Liver (tissue), 9 donors: ENCODE data around the gene CBX8. TPM values are rescaled to one million over a fixed set of nuclear protein-coding genes. Genes with fewer than 3 reads are reported as not detected.

Experiments
- DNase-seq: peaks from one replicate; pipeline ENCODE4 v3.0.0-alpha.2; 2017; ENCODE audit warnings: low spot score
- H3K27ac ChIP-seq, 2 donors: one replicate each; pipeline ENCODE4 v1.7.0; 2013; ENCODE audit warnings: inconsistent platforms in 2 of 2, low read length in 2 of 2, control low read depth in 1 of 2, low read depth in 1 of 2, mild to moderate bottlenecking in 1 of 2
- H3K27me3 ChIP-seq, 4 donors: one replicate each; pipeline versions ENCODE4 v1.6.1 to v1.7.0; 2013; ENCODE audit warnings: low read length in 3 of 4, inconsistent platforms in 1 of 4, mild to moderate bottlenecking in 1 of 4, moderate library complexity in 1 of 4; ENCODE audit not compliant: control insufficient read depth in 4 of 4, insufficient read depth in 4 of 4
- H3K36me3 ChIP-seq, 4 donors: one replicate each; pipeline versions ENCODE4 v1.6.1 to v1.7.0; 2013; ENCODE audit warnings: low read length in 3 of 4, mild to moderate bottlenecking in 3 of 4, low read depth in 1 of 4, moderate library complexity in 1 of 4; ENCODE audit not compliant: control insufficient read depth in 4 of 4, insufficient read depth in 3 of 4
- H3K4me1 ChIP-seq, 4 donors: one replicate each; pipeline versions ENCODE4 v1.6.1 to v1.7.0; 2013; ENCODE audit warnings: low read length in 3 of 4, mild to moderate bottlenecking in 3 of 4, moderate library complexity in 1 of 4; ENCODE audit not compliant: control insufficient read depth in 4 of 4, insufficient read depth in 4 of 4
- H3K4me3 ChIP-seq, 3 donors: one replicate each; pipeline versions ENCODE4 v1.6.1 to v1.7.0; 2013; ENCODE audit warnings: low read length in 3 of 3, control low read depth in 1 of 3, low read depth in 1 of 3, mild to moderate bottlenecking in 1 of 3
- H3K9ac ChIP-seq, 2 donors: one replicate each; pipeline ENCODE4 v1.7.0; 2013; ENCODE audit warnings: low read length in 2 of 2, mild to moderate bottlenecking in 2 of 2, moderate library complexity in 2 of 2, control low read depth in 1 of 2, low read depth in 1 of 2
- H3K9me3 ChIP-seq, 4 donors: one replicate each; pipeline versions ENCODE4 v1.6.1 to v1.7.0; 2013; ENCODE audit warnings: low read length in 3 of 4; ENCODE audit not compliant: control insufficient read depth in 4 of 4
- EGR1 ChIP-seq, 2 donors: IDR thresholded peaks; 2 replicates each; pipeline ENCODE4 v1.6.1; 2016 to 2018; ENCODE audit warnings: antibody characterized with exemption in 2 of 2, low read depth in 2 of 2
- FOXA2 ChIP-seq: IDR thresholded peaks from 2 replicates; pipeline ENCODE4 v1.6.1; 2016; ENCODE audit warnings: antibody characterized with exemption
- HNF4A ChIP-seq, 2 donors: conservative IDR thresholded peaks; 2 replicates each; pipeline ENCODE4 v1.6.1; 2016; ENCODE audit warnings: antibody characterized with exemption in 2 of 2, mild to moderate bottlenecking in 2 of 2
- HNF4G ChIP-seq: IDR thresholded peaks from 2 replicates; pipeline ENCODE4 v1.6.1; 2016; ENCODE audit warnings: antibody characterized with exemption
- JUND ChIP-seq, 2 donors: IDR thresholded peaks; 2 replicates each; pipeline ENCODE4 v1.6.1; 2016; ENCODE audit warnings: antibody characterized with exemption in 2 of 2
- NR2F2 ChIP-seq: IDR thresholded peaks from 2 replicates; pipeline ENCODE4 v1.6.1; 2016; ENCODE audit warnings: antibody characterized with exemption
- RAD21 ChIP-seq, 2 donors: IDR thresholded peaks; 2 replicates each; pipeline ENCODE4 v1.6.1; 2016; ENCODE audit warnings: antibody characterized with exemption in 2 of 2, mild to moderate bottlenecking in 2 of 2
- RXRA ChIP-seq, 2 donors: IDR thresholded peaks; 2 replicates each; pipeline ENCODE4 v1.6.1; 2017 to 2018; ENCODE audit warnings: antibody characterized with exemption in 2 of 2, mild to moderate bottlenecking in 1 of 2
- SP1 ChIP-seq: IDR thresholded peaks from 2 replicates; pipeline ENCODE4 v1.6.1; 2018; ENCODE audit warnings: antibody characterized with exemption, mild to moderate bottlenecking
- TAF1 ChIP-seq: conservative IDR thresholded peaks from 2 replicates; pipeline ENCODE4 v1.6.1; 2016; ENCODE audit warnings: antibody characterized with exemption, mild to moderate bottlenecking
- YY1 ChIP-seq: IDR thresholded peaks from 2 replicates; pipeline ENCODE4 v1.6.1; 2016; ENCODE audit warnings: antibody characterized with exemption, mild to moderate bottlenecking
- WGBS: extraction: QIAGEN DNeasy Blood & Tissue Kit; methylation state at CpG from one replicate; pipeline ENCODE4 v1.1.7; 2013; 5-methylcytosine and 5-hydroxymethylcytosine counted together
- polyA plus RNA-seq, 2 donors: library from polyadenylated mRNA; stranded (reverse) in 1 of 2; unstranded in 1 of 2; fragments of 200-250 nt in 1 of 2; fragments of >200 nt in 1 of 2; fragmentation: Nextera tagmentation in 1 of 2; extraction: Ambion mirVana in 1 of 2; gene quantifications; one replicate each; pipeline versions ENCODE4 v1.2.1 to v1.2.3, GENCODE V29; 2013 to 2015
- total RNA-seq, 2 donors: library from RNA; depleted of rRNA; stranded (reverse); fragments of >200 nt; gene quantifications; one replicate each; pipeline ENCODE4 v1.2.3, GENCODE V29; 2014
- TF ChIP-seq, protein P1 (sequence below): IDR thresholded peaks from 2 replicates; pipeline ENCODE4 v1.6.1; 2016; ENCODE audit warnings: antibody characterized with exemption
- TF ChIP-seq, protein P2 (sequence below): IDR thresholded peaks from 2 replicates; pipeline ENCODE4 v1.6.1; 2016; ENCODE audit warnings: antibody characterized with exemption
- TF ChIP-seq, protein P3 (sequence below): IDR thresholded peaks from 2 replicates; pipeline ENCODE4 v1.6.1; 2016; ENCODE audit warnings: antibody characterized with exemption, mild to moderate bottlenecking
- donor health status: healthy.
- donor health status: healthy.
- donor health status: healthy.
- donor health status: healthy.
- donor health status: healthy.

CBX8 gene
- total and polyA plus RNA-seq, 4 donors: 0.75 to 2.7 (median 1.9) TPM

DNA sequence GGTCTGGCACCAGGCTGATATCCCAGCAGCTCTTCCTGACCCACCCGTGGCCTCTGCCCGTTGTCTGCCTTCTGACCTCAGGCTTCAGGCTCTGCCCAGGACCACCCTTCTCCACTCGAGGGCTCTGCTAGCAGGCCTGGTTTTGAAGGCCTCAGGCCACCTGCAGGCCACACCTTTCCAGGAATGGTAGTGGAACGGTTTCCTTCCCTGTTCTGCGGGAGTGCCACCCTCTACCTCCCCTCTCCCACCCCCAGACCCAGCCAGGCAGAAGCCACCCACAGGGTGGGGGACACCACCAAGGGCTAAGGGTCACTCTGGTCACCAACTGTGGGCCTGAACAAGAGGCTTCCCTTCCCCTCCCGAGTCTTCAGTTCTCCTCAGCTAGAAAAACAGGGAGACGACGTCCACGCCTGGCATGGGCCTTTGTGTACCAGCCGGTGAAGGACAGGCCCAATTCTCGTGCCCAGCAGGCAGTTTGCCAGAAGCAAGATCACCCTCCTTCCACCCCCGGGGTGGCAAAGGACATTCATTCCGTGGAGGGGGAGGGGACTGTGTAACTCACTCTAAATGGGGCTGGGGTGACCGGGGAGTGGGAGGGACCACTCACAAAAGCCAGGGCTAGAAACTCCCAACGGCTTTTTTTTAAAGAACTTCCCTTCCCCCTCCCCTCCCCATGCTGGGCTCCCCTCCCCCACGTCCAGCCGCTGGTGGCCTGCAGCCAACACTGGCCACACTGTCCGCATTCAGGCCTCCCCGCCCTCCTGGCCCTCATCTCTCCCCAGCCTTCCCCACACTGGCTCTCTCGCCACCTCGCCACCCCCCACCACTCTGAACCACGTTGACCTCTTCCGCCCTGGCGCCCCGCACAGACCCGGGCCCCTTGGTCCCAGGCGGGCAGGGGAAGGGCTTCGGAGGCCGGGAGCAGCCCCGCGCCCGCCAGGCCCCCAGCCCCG, 34.7 kb upstream of the CBX8 start:
- H3K27ac ChIP-seq: peak overlapping the region; percentile 25 to 59
- no peak overlapping the region for H3K9ac ChIP-seq

DNA sequence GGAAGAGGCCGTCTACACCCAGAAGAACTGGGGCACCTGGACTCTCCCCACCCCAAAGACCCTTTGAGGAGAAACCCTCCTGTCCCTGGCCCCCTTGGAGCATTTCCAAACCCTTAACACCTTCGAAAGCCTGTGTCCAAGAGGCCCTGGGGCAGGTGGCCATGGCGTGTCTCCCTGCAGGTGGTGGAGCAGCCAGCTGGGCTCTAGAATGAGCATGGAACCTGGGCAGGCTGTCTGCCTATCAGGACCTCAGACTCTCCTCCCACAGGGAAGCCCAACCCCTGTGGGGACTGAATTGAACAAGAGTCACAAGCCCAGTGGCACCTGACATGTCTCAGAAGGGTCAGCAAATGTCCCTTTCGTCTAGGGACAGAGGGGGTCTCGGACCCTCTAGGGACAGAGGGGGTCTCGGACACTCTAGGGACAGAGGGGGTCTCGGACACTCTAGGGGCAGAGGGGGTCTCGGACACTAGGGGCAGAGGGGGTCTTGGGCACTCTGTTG, 33.9 kb upstream of the CBX8 start:
- 93% methylated on average over 8 of the region's 8 CpGs for WGBS
- no peaks in the 10 kb centered on the region for H3K9me3 ChIP-seq
- TF ChIP-seq SP1: no peak
- no peak overlapping the region for H3K27ac ChIP-seq
- no peak overlapping the region for H3K4me3 ChIP-seq
- DNase-seq: no peak
- H3K27me3 ChIP-seq: no peaks in the 10 kb centered on the region
- H3K4me1 ChIP-seq: peaks cover 14 to 40% (median 27%) of the 10 kb centered on the region in 4 donors
- no peak overlapping the region for H3K9ac ChIP-seq
- H3K36me3 ChIP-seq: peaks cover 0 to 4% (median 1%) of the 10 kb centered on the region in 4 donors

More for the DNA sequence above, 34.7 kb upstream of the CBX8 start:
- TF ChIP-seq SP1 (peak; percentile 18), RAD21 (IDR thresholded peaks at IDR 0.05) (peak in 1 of 2 donors; percentile 10), HNF4A (conservative IDR thresholded peaks at IDR 0.05) (peak; percentile 11 to 35), YY1 (peak; percentile 35), RXRA (IDR thresholded peaks at IDR 0.05) (peak in 1 of 2 donors; percentile 46), EGR1 (IDR thresholded peaks at IDR 0.05; ENCODE audit: low read depth in 2 of 2) (no peak), JUND (IDR thresholded peaks at IDR 0.05) (no peak), FOXA2 (no peak)
- TF ChIP-seq, protein P1, sequence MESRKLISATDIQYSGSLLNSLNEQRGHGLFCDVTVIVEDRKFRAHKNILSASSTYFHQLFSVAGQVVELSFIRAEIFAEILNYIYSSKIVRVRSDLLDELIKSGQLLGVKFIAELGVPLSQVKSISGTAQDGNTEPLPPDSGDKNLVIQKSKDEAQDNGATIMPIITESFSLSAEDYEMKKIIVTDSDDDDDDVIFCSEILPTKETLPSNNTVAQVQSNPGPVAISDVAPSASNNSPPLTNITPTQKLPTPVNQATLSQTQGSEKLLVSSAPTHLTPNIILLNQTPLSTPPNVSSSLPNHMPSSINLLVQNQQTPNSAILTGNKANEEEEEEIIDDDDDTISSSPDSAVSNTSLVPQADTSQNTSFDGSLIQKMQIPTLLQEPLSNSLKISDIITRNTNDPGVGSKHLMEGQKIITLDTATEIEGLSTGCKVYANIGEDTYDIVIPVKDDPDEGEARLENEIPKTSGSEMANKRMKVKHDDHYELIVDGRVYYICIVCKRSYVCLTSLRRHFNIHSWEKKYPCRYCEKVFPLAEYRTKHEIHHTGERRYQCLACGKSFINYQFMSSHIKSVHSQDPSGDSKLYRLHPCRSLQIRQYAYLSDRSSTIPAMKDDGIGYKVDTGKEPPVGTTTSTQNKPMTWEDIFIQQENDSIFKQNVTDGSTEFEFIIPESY: no peak
- peaks cover 21 to 46% (median 34%) of the 10 kb centered on the region in 4 donors for H3K4me1 ChIP-seq
- no peaks in the 10 kb centered on the region for H3K27me3 ChIP-seq
- WGBS: 17% methylated on average over 33 of the region's 33 CpGs
- no peaks in the 10 kb centered on the region for H3K9me3 ChIP-seq
- DNase-seq: peak; percentile 69
- peaks cover 0 to 4% (median 1%) of the 10 kb centered on the region in 4 donors for H3K36me3 ChIP-seq
- peak overlapping the region in 1 of 3 donors; percentile 52 for H3K4me3 ChIP-seq

DNA sequence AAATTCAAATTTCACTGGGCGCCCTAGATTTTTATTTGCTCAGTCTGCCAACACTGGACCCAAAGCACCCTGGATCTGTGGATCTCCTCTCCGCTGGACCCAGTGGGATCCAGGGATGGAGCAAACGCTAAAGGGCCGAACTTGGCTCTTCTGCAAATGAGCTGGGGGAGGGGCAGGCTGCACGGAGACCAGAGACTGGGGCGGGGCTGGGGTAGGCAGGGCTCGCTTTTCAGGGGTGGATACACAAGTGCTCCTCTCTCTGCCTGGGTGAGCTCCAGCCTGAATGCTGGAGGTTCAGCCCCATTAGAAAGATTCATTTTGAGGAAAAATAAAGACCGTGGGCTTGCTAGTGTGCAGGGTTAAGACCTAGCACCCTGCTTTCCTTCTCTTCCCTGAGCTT, 33.4 kb upstream of the CBX8 start:
- Histone ChIP-seq H3K4me3 (no peak overlapping the region), H3K9me3 (no peaks in the 10 kb centered on the region), H3K4me1 (peaks cover 11 to 35% (median 22%) of the 10 kb centered on the region in 4 donors), H3K27me3 (no peaks in the 10 kb centered on the region), H3K36me3 (peaks cover 0 to 4% (median 1%) of the 10 kb centered on the region in 4 donors), H3K9ac (no peak overlapping the region), H3K27ac (no peak overlapping the region)
- TF ChIP-seq YY1: no peak
- no peak for TF ChIP-seq NR2F2
- no peak for TF ChIP-seq SP1
- TF ChIP-seq JUND (IDR thresholded peaks at IDR 0.05): no peak
- no peak for TF ChIP-seq TAF1
- TF ChIP-seq, protein P1: no peak
- TF ChIP-seq, protein P2, sequence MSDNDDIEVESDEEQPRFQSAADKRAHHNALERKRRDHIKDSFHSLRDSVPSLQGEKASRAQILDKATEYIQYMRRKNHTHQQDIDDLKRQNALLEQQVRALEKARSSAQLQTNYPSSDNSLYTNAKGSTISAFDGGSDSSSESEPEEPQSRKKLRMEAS: no peak
- no peak for TF ChIP-seq HNF4G
- TF ChIP-seq, protein P3, sequence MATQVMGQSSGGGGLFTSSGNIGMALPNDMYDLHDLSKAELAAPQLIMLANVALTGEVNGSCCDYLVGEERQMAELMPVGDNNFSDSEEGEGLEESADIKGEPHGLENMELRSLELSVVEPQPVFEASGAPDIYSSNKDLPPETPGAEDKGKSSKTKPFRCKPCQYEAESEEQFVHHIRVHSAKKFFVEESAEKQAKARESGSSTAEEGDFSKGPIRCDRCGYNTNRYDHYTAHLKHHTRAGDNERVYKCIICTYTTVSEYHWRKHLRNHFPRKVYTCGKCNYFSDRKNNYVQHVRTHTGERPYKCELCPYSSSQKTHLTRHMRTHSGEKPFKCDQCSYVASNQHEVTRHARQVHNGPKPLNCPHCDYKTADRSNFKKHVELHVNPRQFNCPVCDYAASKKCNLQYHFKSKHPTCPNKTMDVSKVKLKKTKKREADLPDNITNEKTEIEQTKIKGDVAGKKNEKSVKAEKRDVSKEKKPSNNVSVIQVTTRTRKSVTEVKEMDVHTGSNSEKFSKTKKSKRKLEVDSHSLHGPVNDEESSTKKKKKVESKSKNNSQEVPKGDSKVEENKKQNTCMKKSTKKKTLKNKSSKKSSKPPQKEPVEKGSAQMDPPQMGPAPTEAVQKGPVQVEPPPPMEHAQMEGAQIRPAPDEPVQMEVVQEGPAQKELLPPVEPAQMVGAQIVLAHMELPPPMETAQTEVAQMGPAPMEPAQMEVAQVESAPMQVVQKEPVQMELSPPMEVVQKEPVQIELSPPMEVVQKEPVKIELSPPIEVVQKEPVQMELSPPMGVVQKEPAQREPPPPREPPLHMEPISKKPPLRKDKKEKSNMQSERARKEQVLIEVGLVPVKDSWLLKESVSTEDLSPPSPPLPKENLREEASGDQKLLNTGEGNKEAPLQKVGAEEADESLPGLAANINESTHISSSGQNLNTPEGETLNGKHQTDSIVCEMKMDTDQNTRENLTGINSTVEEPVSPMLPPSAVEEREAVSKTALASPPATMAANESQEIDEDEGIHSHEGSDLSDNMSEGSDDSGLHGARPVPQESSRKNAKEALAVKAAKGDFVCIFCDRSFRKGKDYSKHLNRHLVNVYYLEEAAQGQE: no peak
- no peak for DNase-seq
- 78% methylated on average over 8 of the region's 8 CpGs for WGBS
